HG02763 (cell line): ENCODE data around the gene KLHL28.
A peak's percentile ranks its signal among the peaks of the same experiment; 100 is the strongest.

Experiments
- ATAC-seq: cut with Tn5 transposase; IDR thresholded peaks from one replicate; pipeline ENCODE4 v1.9.1; 2021; ENCODE audit warnings: mild to moderate bottlenecking, moderate library complexity; ENCODE audit not compliant: unreplicated experiment

Gene KLHL28, protein sequence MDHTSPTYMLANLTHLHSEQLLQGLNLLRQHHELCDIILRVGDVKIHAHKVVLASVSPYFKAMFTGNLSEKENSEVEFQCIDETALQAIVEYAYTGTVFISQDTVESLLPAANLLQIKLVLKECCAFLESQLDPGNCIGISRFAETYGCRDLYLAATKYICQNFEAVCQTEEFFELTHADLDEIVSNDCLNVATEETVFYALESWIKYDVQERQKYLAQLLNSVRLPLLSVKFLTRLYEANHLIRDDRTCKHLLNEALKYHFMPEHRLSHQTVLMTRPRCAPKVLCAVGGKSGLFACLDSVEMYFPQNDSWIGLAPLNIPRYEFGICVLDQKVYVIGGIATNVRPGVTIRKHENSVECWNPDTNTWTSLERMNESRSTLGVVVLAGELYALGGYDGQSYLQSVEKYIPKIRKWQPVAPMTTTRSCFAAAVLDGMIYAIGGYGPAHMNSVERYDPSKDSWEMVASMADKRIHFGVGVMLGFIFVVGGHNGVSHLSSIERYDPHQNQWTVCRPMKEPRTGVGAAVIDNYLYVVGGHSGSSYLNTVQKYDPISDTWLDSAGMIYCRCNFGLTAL

GRCh38 chr14:44961554-44962333 is at the start of gene KLHL28, which contains the start of gene TOGARAM1:
TSS of gene KLHL28 (minus strand) at chr14:44961947. CDS start at chr14:44945928, 16,019 bp downstream.
TSS of gene TOGARAM1 (plus strand) at chr14:44962190. CDS start at chr14:44962422, 232 bp downstream.
- ATAC-seq: peak; percentile 94

GRCh38 chr14:45003924-45004323 is 42.2 kb upstream of the KLHL28 start:
- ATAC-seq: no peak

GRCh38 chr14:44995770-44996294 is 34.1 kb upstream of the KLHL28 start:
- no peak for ATAC-seq

DNA sequence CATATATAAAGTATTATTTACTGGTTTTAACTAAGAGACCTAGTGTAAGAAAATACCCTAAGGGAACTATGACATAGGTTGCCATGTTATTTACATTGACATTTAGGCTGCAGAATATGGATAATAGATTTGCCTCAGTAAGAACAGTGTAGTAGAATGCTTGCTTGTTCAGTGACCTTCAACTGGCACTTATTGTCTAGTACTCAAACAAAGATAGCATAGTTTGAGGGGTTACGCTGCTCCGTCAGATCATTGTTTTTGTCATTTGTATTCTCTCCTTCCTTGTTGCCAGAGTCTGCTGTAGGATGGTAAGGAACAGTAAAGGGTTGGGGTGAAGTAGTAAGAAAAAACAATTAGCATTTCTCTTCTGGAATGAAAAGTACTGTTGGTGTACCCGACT is 33.4 kb upstream of the KLHL28 start:
- ATAC-seq: no peak

- no peak for ATAC-seq
These were observed 28.8 kb upstream of the KLHL28 start for GRCh38 chr14:44990533-44990932.

DNA sequence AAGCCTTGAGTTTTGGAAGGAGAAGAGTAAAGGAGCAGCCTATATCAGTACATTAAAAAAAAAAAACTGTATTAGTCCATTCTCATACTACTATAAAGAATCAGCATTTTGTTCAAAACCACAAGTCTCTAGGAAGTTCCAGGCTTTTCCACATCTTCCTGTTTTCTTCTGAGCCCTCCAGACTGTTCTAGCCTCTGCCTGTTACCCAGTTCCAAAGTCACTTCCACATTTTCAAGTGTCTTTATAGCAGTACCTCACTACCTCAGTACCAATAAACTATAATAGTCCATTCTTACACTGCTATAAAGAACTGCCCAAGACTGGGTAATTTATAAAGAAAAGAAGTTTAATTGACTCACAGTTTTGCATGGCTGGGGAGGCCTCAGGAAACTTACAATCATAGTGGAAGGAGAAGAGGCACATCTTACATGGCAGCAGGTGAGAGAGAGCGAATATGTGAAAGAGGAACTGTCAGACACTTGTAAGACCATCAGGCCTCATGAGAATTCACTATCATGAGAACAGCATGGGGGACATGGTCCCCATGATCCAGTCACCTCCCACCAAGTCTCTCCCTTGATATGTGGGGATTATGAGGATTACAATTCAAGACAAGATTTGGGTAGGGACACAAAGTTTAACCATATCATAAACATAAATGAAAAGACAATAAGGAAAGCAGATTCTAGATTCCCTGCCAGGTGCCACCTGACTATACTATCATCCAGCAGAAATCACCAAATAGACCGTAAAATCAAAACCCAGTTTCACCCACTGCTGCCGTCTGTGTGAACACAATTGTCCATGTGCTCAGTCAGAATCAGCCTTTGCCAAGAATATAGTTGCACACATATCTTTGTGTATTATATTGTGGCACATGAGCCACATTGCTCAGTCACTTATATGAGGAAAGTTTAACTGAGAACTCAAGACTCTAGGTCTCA is 28.0 kb upstream of the KLHL28 start:
- no peak for ATAC-seq

GRCh38 chr14:44988694-44989093 is 26.9 kb upstream of the KLHL28 start:
- ATAC-seq: no peak

- ATAC-seq: no peak
These were observed 20.8 kb upstream of the KLHL28 start for GRCh38 chr14:44982594-44982993.

DNA sequence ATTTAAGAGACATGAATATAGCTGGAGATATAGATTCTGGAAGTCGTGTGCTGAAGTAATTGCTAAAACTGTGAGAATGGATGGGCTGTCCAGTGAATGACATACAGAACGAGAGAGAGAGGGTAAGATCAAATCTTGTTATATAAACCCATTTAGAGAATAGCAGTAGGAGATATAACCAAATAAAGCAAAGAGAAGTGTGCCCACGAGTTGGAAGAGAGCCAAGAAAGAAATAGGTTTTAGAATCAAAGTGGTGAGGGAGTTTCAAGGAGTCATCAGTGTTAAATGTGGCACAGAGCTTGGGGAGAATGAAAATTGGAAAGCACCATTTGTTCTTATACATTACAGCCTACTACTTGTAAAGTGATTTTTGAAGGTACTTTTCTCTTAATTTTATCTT is 19.5 kb upstream of the KLHL28 start:
- no peak for ATAC-seq

DNA sequence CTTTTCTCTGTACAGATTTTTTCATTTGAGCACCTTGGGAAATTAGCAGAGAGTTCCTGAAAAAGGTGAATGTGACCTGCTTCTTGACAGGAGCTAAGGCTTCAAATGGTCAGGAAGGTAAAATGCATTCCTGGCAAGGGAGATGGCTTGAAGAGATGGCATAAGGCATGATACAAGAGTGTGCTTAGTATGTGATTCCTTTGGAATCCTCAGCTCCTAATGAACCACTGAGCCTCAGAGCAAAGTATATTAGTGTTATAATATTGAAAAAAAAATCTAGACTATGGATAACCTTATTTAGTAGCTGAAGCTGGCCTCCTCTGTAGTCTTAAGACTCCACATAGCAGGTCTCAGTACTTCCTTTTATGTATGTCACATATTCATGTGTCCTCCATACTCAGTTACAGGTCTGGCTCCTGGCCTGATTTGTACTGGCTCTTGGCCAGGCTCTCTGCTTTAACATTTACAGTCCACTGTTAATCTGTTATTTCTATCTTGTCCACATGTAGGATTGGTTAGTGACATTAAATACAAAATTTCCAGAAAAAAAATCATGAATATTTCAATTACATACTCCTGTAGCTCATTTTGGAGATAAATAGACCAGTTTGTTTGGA is 18.1 kb upstream of the KLHL28 start:
- ATAC-seq: no peak

DNA sequence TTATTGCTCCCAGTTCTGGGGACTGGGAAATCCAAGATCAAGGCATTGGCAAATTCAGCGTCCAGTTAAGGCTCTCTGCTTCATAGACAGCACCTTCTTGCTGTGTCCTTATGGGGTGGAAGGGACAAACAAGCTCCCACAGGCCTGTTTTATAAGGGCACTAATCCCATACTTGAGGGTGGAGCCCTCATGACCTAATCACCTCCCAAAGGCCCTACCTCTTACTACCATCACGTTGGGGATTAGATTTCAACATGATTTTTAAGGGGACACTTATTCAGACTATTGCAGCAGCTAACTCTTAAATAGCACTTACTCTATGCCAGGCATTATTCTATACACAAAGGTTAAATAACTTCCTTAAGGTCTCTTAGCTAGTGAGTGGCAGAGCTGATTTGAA is 17.5 kb upstream of the KLHL28 start:
- no peak for ATAC-seq

- no peak for ATAC-seq
These were observed 9.7 kb upstream of the KLHL28 start for GRCh38 chr14:44971459-44971858.

DNA sequence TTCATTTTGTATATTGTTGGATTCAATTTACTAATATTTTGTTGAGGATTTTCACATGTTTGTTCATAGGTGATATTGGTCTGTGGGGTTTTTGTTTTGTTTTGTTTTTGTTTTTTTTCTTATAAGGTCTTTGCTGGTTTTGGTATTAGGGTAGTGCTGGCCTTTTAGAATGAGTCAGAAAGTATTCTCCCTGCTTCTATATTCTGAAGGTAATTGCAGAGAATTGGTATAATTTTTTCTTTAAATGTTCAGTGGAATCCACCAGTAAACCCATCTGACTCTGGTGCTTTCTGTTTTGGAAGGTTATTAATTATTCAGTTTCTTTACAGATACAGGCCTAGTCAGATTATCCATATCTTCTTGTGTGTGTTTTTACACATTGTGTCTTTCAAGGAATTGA is 9.2 kb upstream of the KLHL28 start:
- no peak for ATAC-seq

DNA sequence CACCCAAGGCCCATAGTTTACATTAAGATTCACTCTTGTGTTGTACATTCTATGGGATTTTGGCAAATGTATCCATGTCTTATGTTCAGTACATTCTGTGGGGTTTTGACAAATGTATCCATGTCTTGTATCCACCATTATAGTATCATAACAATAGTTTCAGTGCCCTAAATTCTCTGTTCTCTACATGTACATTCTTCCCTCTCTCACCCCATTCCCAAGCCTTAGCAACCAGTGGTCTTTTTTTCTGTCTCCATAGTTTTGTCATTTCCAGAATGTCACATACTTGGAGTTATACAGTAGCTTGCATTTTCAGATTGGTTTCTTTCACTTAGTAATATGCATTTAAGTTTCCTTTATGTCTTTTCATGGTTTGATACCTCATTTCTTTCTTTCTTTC is 7.0 kb upstream of the KLHL28 start:
- ATAC-seq: no peak

DNA sequence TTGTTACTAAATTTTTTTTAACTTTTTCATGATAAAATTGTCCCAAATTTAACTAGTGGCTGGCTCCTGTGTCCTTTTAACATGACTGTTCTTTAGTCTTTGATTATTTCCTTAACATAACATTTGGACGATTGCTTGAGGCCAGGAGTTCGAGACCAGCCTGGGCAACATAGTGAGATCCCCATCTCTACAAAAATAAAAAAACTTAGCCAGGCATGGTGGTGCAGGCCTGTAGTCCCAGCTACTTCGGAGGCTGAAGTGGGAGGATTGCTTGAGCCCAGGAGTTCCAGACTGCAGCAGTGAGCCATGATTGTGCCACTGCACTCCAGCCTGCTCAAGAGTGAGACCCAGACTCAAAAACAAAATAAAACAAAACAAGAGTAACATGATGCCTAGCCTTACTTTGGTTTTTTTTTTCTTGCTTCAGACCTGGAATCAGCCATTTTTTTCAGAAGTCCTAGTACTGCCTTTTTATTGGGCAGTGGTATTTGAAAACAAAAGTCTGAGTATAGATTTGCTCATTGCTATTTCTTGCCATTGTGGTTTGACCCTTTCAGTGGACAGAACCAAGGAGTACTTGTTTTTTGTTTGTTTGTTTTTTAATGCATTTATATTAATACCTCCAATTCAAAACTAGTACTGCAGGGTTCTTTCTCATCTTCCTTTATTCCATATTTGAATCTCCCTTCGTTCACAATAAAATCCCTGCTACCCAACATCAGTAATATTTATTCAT is 5.0 kb upstream of the KLHL28 start:
- no peak for ATAC-seq

GRCh38 chr14:44963775-44964380 is 2.1 kb upstream of the KLHL28 start:
- ATAC-seq: no peak

DNA sequence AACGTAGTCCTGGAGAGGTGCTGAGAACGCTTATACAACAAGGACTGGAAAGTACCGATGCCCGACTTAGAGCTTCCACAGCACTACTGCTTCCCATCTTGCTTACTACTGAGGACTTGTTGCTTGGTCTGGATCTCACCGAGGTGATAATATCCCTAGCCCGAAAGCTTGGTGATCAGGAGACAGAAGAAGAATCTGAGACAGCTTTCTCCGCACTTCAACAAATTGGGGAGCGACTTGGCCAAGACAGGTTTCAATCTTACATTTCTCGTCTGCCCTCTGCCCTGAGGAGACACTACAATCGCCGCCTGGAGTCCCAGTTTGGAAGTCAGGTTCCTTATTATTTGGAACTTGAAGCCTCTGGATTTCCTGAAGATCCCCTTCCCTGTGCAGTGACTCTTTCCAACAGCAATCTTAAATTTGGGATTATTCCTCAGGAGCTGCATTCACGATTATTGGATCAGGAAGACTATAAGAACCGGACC is 1.3 kb upstream of the KLHL28 start:
- no peak for ATAC-seq

DNA sequence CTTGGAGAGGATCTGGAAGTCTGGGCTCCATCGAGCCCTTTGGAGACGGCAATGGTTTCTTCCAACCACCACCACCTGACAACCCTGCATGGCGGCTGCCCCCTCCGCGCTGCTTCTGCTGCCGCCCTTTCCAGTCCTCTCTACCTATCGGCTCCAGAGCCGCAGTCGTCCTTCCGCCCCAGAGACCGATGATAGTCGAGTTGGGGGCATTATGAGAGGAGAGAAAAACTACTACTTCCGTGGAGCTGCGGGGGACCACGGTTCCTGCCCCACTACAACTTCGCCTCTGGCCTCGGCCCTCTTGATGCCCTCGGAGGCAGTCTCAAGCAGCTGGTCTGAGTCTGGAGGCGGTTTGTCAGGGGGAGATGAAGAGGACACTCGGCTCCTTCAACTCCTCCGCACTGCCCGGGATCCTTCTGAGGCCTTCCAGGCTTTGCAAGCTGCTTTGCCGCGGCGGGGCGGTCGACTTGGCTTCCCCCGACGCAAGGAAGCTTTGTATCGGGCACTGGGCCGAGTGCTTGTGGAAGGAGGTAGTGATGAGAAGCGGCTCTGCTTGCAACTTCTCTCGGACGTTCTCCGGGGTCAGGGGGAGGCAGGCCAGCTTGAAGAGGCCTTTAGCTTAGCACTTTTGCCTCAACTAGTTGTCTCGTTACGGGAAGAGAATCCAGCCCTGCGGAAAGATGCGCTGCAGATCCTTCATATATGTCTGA is 742 bp upstream of the KLHL28 start:
- ATAC-seq: peak; percentile 24
